Stimulated activated CD8-positive, alpha-beta memory T cell treated with anti-CD3 and anti-CD28 coated beads, Interleukin-15, amount 100 ng/mL, for 1 hour (primary cell): ENCODE data around the gene SHROOM1.

Experiments used
- DNase-seq: peaks from one replicate; pipeline ENCODE4 v3.0.0-alpha.2; 2020; ENCODE audit warnings: low read depth

Gene SHROOM1

GRCh38 chr5:132777209-132778069, 53.0 kb downstream of the SHROOM1 start, which contains the start of gene SEPTIN8:
TSS of gene SEPTIN8 (minus strand) at chr5:132777239. CDS start at chr5:132777137, 102 bp downstream.
- DNase-seq = no peak

GRCh38 chr5:132776938-132777208, 53.6 kb downstream of the SHROOM1 start:
- no peak for DNase-seq

- DNase-seq = no peak
Observed at GRCh38 chr5:132776131-132776937, 54.1 kb downstream of the SHROOM1 start.

DNA sequence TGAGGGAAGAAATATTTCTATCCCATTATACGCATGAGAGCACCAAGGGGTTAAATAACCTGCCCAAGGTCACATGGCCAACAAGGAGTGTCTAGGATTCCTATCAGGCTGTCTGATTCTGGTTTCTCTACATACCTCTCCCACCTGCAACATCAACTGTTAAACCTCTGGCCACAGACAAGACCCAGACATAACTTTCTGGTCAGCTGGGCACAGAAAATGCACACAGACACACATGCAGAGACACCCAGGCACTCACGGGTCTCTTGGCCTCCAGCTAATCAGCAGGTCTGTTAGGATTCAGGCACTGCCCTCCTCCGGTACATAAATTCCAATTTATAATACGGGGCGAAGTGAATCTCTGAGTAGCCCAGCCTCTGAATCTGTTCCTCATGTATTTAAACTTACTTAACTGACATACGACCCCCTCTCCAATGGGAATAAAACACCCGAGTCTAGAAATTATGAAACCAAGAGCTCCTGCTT, 54.9 kb downstream of the SHROOM1 start:
- DNase-seq = no peak

DNA sequence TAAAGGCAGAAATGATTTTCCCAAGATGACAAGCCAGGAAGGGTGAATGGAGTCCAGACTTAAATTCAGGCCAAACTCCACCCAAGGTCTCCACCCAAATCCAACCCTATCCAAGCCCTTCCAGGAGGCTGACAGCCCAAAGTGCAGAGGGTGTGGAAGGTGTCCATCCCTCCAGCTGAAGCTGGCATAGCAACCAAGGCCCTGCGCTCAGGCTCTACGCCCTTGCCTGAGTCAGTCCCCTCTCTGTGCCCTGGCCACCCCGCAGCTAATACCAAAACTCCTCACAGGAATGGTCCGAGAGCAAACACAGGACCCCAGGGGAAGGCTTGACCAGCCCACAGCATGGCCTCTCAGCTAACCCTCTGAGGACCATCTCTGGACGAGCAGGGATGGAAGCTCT, 55.6 kb downstream of the SHROOM1 start:
- no peak for DNase-seq

DNA sequence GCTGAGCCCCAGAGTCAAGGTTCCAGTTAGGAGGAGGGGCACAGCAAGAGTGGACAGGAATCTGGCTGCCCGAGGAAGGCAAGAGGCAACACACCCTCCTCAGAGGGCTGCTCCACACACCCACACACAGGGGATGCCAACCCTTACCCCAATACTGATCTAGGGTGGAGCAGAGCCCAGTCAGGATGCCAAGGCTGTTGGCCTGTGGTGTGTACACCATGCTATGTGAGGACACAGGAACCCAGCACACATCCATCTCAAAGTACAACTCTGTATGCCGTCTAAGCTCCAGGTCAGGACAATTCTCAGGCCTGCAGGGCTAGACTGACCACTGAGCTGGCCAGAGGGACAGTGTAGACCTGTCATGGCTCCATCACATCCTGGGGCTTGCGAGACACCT, 56.0 kb downstream of the SHROOM1 start:
- DNase-seq = no peak

DNA sequence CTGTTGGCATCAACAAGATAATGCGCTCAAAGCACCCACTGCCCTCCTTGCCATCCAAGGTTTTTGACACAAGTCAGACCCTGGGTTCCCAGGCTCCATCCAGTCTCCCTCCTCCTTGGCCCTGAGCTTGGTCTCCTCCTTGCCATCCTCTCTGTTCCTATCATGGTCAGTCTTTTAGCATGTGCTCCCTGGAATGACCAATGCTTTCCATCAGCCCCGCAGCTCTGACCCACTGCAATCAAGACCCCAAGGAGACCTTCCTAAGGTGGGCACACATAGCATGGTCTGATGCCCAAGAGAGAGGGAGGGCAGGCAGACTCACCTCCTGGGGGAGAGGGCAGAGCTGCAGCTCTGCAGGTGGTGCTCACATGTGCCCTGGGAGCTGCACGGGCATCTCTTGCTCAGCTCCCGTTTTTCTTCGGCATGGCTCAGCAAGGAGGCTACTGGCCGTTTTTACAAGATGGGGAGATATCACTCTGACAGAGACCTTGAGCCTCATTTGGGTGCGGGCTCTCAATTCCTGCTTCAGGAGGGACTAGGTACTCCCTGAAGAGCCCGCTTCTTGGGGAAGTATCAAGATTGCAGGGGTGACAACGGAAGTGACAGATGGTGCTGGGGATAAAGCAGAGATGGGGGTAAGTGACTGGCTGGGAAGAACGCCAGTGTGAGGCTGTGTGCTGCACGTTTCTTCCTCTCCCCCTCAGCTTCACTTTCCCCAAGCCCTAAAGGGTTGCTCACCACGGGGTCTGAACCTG, 56.7 kb downstream of the SHROOM1 start:
- no peak for DNase-seq

GRCh38 chr5:132773114-132773513, 57.3 kb downstream of the SHROOM1 start:
- DNase-seq = no peak

GRCh38 chr5:132772291-132773070, 58.0 kb downstream of the SHROOM1 start:
- DNase-seq = no peak
